Hepatocyte (in vitro differentiated cells): Measurements from ENCODE around the gene ANXA9. TPM values are rescaled to one million over a fixed set of nuclear protein-coding genes. Genes with fewer than 3 reads are reported as not detected.

ENCODE experiments used
- DNase-seq: peaks from one replicate; pipeline ENCODE4 v3.0.0-alpha.2; 2016; ENCODE audit warnings: low spot score
- H2AFZ ChIP-seq: fragments of 200-600 bp; sonication (generic); 2 replicates; pipeline ENCODE4 v1.6.0; 2016; ENCODE audit warnings: antibody characterized with exemption, mild to moderate bottlenecking
- H3K27ac ChIP-seq: fragments of 200-600 bp; sonication (generic); 2 replicates; pipeline ENCODE4 v1.5.1; 2016; ENCODE audit warnings: mild to moderate bottlenecking
- H3K27me3 ChIP-seq: fragments of 200-600 bp; sonication (generic); 2 replicates; pipeline ENCODE4 v1.6.1; 2016
- H3K36me3 ChIP-seq: fragments of 200-600 bp; sonication (generic); replicated peaks from 2 replicates; pipeline ENCODE4 v1.5.1; 2016; ENCODE audit warnings: low read depth; ENCODE audit not compliant: insufficient read depth
- H3K4me1 ChIP-seq: fragments of 200-600 bp; sonication (generic); 2 replicates; pipeline ENCODE4 v1.5.1; 2016; ENCODE audit warnings: mild to moderate bottlenecking, moderate library complexity; ENCODE audit not compliant: insufficient read depth
- H3K4me2 ChIP-seq: fragments of 200-600 bp; sonication (generic); 2 replicates; pipeline ENCODE4 v1.6.0; 2016
- H3K4me3 ChIP-seq: fragments of 200-600 bp; sonication (generic); 2 replicates; pipeline ENCODE4 v1.5.1; 2016; ENCODE audit warnings: mild to moderate bottlenecking
- H3K79me2 ChIP-seq: fragments of 200-600 bp; sonication (generic); 2 replicates; pipeline ENCODE4 v1.6.0; 2017; ENCODE audit warnings: mild to moderate bottlenecking
- H3K9me2 ChIP-seq: fragments of 200-600 bp; sonication (generic); replicated peaks from 2 replicates; pipeline ENCODE4 v1.6.0; 2017; ENCODE audit warnings: mild to moderate bottlenecking; ENCODE audit not compliant: insufficient read depth
- H3K9me3 ChIP-seq: fragments of 200-600 bp; sonication (generic); 2 replicates; pipeline ENCODE4 v1.5.1; 2016; ENCODE audit warnings: low read depth, mild to moderate bottlenecking
- H4K20me1 ChIP-seq: fragments of 200-600 bp; sonication (generic); 2 replicates; pipeline ENCODE4 v1.6.0; 2016; ENCODE audit warnings: mild to moderate bottlenecking; ENCODE audit not compliant: insufficient read depth, poor library complexity, severe bottlenecking
- CTCF ChIP-seq: fragments of 200-600 bp; sonication (generic); IDR thresholded peaks from 2 replicates; pipeline ENCODE4 v1.5.1; 2016; ENCODE audit warnings: antibody characterized with exemption, mild to moderate bottlenecking; ENCODE audit not compliant: poor library complexity
- EZH2 ChIP-seq: fragments of 200-600 bp; sonication (generic); IDR thresholded peaks from 2 replicates; pipeline ENCODE4 v1.6.1; 2016; ENCODE audit warnings: antibody characterized with exemption, mild to moderate bottlenecking, borderline replicate concordance
- EZH2phosphoT487 ChIP-seq: fragments of 200-600 bp; sonication (generic); IDR thresholded peaks from one replicate; pipeline ENCODE4 v1.6.1; 2018; ENCODE audit warnings: antibody characterized with exemption, mild to moderate bottlenecking, low read depth, moderate library complexity; ENCODE audit not compliant: unreplicated experiment, severe bottlenecking
- WGBS: methylation state at CpG from one replicate; pipeline ENCODE4 v1.1.6; 2016; ENCODE audit warnings: low lambda C conversion rate; ENCODE audit errors: missing lambda C conversion rate; 5-methylcytosine and 5-hydroxymethylcytosine counted together
- polyA plus RNA-seq: library from polyadenylated mRNA; unstranded; fragments of >200 nt; fragmentation: Nextera tagmentation; extraction: Ambion mirVana; gene quantifications from 2 replicates; pipeline ENCODE4 v1.2.1, GENCODE V29; 2016
- total RNA-seq: library from RNA; depleted of rRNA; stranded (reverse); fragments of >200 nt; gene quantifications from 2 replicates; pipeline ENCODE4 v1.2.3, GENCODE V29; 2014

ANXA9 gene
- total and polyA plus RNA-seq, 2 experiments from 2014 or later: 7.9 to 8.8 TPM

- H2AFZ ChIP-seq: no peak overlapping the region
- H3K4me3 ChIP-seq: no peak overlapping the region
- H3K4me2 ChIP-seq: peak overlapping the region; percentile 87
- H3K9me3 ChIP-seq: no peaks in the 10 kb centered on the region
- H3K4me1 ChIP-seq: peaks cover 39% of the 10 kb centered on the region
- no peaks in the 10 kb centered on the region for H4K20me1 ChIP-seq
- TF ChIP-seq EZH2phosphoT487 (no peak), CTCF (no peak), EZH2 (no peak)
- no peaks in the 10 kb centered on the region for H3K36me3 ChIP-seq
- H3K27me3 ChIP-seq: no peaks in the 10 kb centered on the region
- H3K27ac ChIP-seq: peak overlapping the region; percentile 35
- H3K9me2 ChIP-seq: no peaks in the 10 kb centered on the region
- WGBS: 26% methylated on average over 2 of the region's 2 CpGs
- peaks cover 35% of the 10 kb centered on the region for H3K79me2 ChIP-seq
- no peak for DNase-seq
Measured at GRCh38 chr1:151002611-151003010, 20.5 kb downstream of the ANXA9 start.

GRCh38 chr1:151003180-151003579 is 21.1 kb downstream of the ANXA9 start:
- no peaks in the 10 kb centered on the region for H3K27me3 ChIP-seq
- no peaks in the 10 kb centered on the region for H3K9me3 ChIP-seq
- H3K36me3 ChIP-seq: no peaks in the 10 kb centered on the region
- H3K4me1 ChIP-seq: peaks cover 42% of the 10 kb centered on the region
- H3K4me3 ChIP-seq: no peak overlapping the region
- no peak overlapping the region for H2AFZ ChIP-seq
- TF ChIP-seq CTCF (no peak), EZH2phosphoT487 (no peak), EZH2 (no peak)
- peak overlapping the region; percentile 35 for H3K27ac ChIP-seq
- H3K4me2 ChIP-seq: peak overlapping the region; percentile 87
- H4K20me1 ChIP-seq: no peaks in the 10 kb centered on the region
- no peak for DNase-seq
- no peaks in the 10 kb centered on the region for H3K9me2 ChIP-seq
- peaks cover 35% of the 10 kb centered on the region for H3K79me2 ChIP-seq

- no peaks in the 10 kb centered on the region for H3K9me2 ChIP-seq
- 28% methylated on average over 4 of the region's 4 CpGs for WGBS
- no peaks in the 10 kb centered on the region for H3K36me3 ChIP-seq
- H3K4me2 ChIP-seq: peak overlapping the region; percentile 87
- peaks cover 57% of the 10 kb centered on the region for H3K79me2 ChIP-seq
- H2AFZ ChIP-seq: peak overlapping the region; percentile 30
- no peaks in the 10 kb centered on the region for H4K20me1 ChIP-seq
- TF ChIP-seq EZH2phosphoT487 (no peak), CTCF (no peak), EZH2 (no peak)
- H3K4me1 ChIP-seq: peaks cover 52% of the 10 kb centered on the region
- peak overlapping the region; percentile 18 for H3K4me3 ChIP-seq
- H3K27me3 ChIP-seq: no peaks in the 10 kb centered on the region
- no peaks in the 10 kb centered on the region for H3K9me3 ChIP-seq
- DNase-seq: no peak
- peak overlapping the region; percentile 80 for H3K27ac ChIP-seq
Measured at GRCh38 chr1:151005729-151006319, 23.7 kb downstream of the ANXA9 start.
